Subcutaneous abdominal adipose tissue (tissue), 5 donors: Measurements from ENCODE around the gene PANK1.

ENCODE experiments used
- H3K27ac ChIP-seq: one replicate; pipeline ENCODE4 v1.7.0; 2013; ENCODE audit warnings: low read depth, mild to moderate bottlenecking, inconsistent platforms, low read length, moderate library complexity
- H3K27me3 ChIP-seq, 5 donors: one replicate each; pipeline ENCODE4 v1.7.0; 2013; ENCODE audit warnings: low read length in 5 of 5, inconsistent platforms in 1 of 5; ENCODE audit not compliant: control insufficient read depth in 5 of 5, insufficient read depth in 4 of 5
- H3K36me3 ChIP-seq, 5 donors: one replicate each; pipeline ENCODE4 v1.7.0; 2013; ENCODE audit warnings: low read length in 5 of 5; ENCODE audit not compliant: control insufficient read depth in 5 of 5, insufficient read depth in 5 of 5
- H3K4me1 ChIP-seq, 5 donors: one replicate each; pipeline ENCODE4 v1.7.0; 2013; ENCODE audit warnings: low read length in 5 of 5, mild to moderate bottlenecking in 3 of 5, moderate library complexity in 1 of 5; ENCODE audit not compliant: control insufficient read depth in 5 of 5, insufficient read depth in 5 of 5
- H3K4me3 ChIP-seq, 5 donors: one replicate each; pipeline ENCODE4 v1.7.0; 2013; ENCODE audit warnings: low read length in 5 of 5, low read depth in 1 of 5
- H3K9ac ChIP-seq, 5 donors: one replicate each; pipeline ENCODE4 v1.7.0; 2013; ENCODE audit warnings: low read length in 5 of 5, mild to moderate bottlenecking in 4 of 5, moderate library complexity in 3 of 5
- H3K9me3 ChIP-seq, 5 donors: one replicate each; pipeline ENCODE4 v1.7.0; 2013; ENCODE audit warnings: low read length in 5 of 5; ENCODE audit not compliant: control insufficient read depth in 5 of 5
- donor health status: healthy.
- donor health status: healthy.
- donor health status: healthy.
- donor health status: healthy.
- donor health status: healthy.

PANK1 gene

GRCh38 chr10:89588671-89589070, 56.4 kb downstream of the PANK1 start:
- H3K4me3 ChIP-seq: no peak overlapping the region
- no peaks in the 10 kb centered on the region for H3K27me3 ChIP-seq
- no peak overlapping the region for H3K27ac ChIP-seq
- H3K4me1 ChIP-seq: peaks cover 0 to 15% (median 11%) of the 10 kb centered on the region in 5 donors
- no peak overlapping the region for H3K9ac ChIP-seq
- H3K36me3 ChIP-seq: peaks cover 0 to 4% (median 0%) of the 10 kb centered on the region in 5 donors
- H3K9me3 ChIP-seq: no peaks in the 10 kb centered on the region

DNA sequence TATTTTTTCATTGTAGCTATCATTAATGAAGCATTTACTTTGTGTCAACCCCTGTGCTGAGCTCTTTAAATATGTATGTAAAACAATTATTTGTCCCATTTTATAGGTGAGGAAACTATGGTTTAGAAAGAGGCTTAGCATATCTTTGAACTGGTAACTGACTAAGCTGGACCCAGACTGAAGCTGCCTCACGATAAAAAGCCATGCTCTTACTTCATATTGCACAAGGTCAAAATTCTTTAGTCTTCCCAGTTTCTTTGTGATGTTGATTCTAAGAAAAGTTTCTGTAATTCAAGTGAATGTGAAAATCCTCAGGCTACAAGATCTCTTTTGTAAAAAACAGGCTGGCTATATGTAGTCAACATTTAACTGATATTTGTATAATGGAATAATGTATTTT, 63.0 kb downstream of the PANK1 start:
- H3K4me1 ChIP-seq: no peaks in the 10 kb centered on the region
- H3K27me3 ChIP-seq: no peaks in the 10 kb centered on the region
- no peak overlapping the region for H3K4me3 ChIP-seq
- H3K9ac ChIP-seq: no peak overlapping the region
- peaks cover 0 to 3% (median 0%) of the 10 kb centered on the region in 5 donors for H3K36me3 ChIP-seq
- no peaks in the 10 kb centered on the region for H3K9me3 ChIP-seq
- no peak overlapping the region for H3K27ac ChIP-seq

DNA sequence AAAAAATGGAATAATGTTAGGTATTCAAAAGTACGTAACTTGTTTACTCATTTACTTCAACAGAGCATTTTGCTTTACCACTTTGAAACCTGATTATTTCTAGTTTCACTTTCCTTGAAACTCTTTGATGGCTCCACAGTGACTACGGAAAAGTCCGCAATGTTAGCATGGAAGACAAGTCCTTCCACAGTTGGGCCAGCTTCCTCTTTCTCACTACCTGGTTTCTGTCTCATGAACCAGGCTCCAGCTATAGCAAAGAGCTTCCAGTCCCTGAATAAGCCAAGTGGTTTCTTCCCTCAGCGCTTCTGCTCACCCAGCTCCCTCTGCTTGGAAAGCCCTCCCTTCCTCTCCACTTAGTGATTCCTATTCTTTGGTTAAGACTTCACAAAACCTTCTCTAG, 64.8 kb downstream of the PANK1 start:
- no peaks in the 10 kb centered on the region for H3K4me1 ChIP-seq
- H3K27me3 ChIP-seq: no peaks in the 10 kb centered on the region
- no peak overlapping the region for H3K4me3 ChIP-seq
- H3K9me3 ChIP-seq: no peaks in the 10 kb centered on the region
- H3K36me3 ChIP-seq: peaks cover 0 to 3% (median 0%) of the 10 kb centered on the region in 5 donors
- no peak overlapping the region for H3K9ac ChIP-seq
- H3K27ac ChIP-seq: no peak overlapping the region

DNA sequence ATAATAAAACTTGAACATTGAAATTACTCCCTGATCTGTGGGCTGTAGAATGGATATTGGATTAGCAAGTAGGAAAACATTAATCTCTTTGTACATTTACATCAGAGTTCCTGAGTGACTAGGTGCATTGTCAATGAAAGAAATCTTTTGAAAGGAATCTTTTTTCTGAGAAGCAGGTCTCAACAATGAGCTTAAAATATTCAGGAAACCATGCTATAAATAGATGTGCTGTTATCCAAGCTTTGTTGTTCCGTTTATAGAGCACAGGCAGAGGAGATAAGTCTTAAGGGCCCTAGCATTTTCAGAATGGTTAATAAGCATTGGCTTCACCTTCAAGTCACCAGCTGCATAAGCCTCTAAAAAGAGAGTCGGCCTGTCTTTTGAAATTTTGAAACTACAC, 68.3 kb downstream of the PANK1 start:
- H3K27ac ChIP-seq: no peak overlapping the region
- H3K9me3 ChIP-seq: no peaks in the 10 kb centered on the region
- H3K4me3 ChIP-seq: no peak overlapping the region
- peaks cover 0 to 3% (median 0%) of the 10 kb centered on the region in 5 donors for H3K36me3 ChIP-seq
- no peaks in the 10 kb centered on the region for H3K4me1 ChIP-seq
- no peak overlapping the region for H3K9ac ChIP-seq
- no peaks in the 10 kb centered on the region for H3K27me3 ChIP-seq

DNA sequence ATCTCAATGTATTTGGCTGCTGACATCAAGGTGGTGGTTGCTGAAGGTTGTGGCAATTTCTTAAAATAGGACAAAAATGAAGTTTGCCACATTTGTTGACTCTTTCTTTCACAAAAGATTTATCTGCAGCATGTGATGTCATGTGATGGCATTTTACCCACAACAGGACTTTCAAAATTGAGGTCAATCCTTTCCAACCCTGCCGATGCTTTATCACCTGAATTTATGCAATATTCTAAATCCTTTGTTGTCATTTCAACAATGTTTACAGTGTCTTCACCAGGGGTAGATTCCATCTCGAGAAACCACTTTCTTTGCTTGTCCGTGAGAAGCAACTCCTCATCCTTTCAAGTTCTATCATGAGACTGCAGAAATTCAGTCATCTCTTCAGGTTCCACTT, 69.0 kb downstream of the PANK1 start:
- no peak overlapping the region for H3K4me3 ChIP-seq
- H3K9me3 ChIP-seq: no peaks in the 10 kb centered on the region
- H3K27me3 ChIP-seq: no peaks in the 10 kb centered on the region
- no peak overlapping the region for H3K9ac ChIP-seq
- no peak overlapping the region for H3K27ac ChIP-seq
- peaks cover 0 to 3% (median 0%) of the 10 kb centered on the region in 5 donors for H3K36me3 ChIP-seq
- no peaks in the 10 kb centered on the region for H3K4me1 ChIP-seq

- H3K9ac ChIP-seq: no peak overlapping the region
- H3K4me3 ChIP-seq: no peak overlapping the region
- peaks cover 0 to 3% (median 0%) of the 10 kb centered on the region in 5 donors for H3K36me3 ChIP-seq
- H3K27ac ChIP-seq: no peak overlapping the region
- H3K9me3 ChIP-seq: no peaks in the 10 kb centered on the region
- no peaks in the 10 kb centered on the region for H3K27me3 ChIP-seq
- no peaks in the 10 kb centered on the region for H3K4me1 ChIP-seq
These were observed 70.0 kb downstream of the PANK1 start for GRCh38 chr10:89575031-89575430.

GRCh38 chr10:89574368-89574767, 70.7 kb downstream of the PANK1 start:
- Histone ChIP-seq H3K4me1 (no peaks in the 10 kb centered on the region), H3K27ac (no peak overlapping the region), H3K9me3 (no peaks in the 10 kb centered on the region), H3K27me3 (no peaks in the 10 kb centered on the region), H3K4me3 (no peak overlapping the region), H3K9ac (no peak overlapping the region), H3K36me3 (no peaks in the 10 kb centered on the region)

GRCh38 chr10:89567576-89568245, 77.3 kb downstream of the PANK1 start:
- Histone ChIP-seq H3K9me3 (no peaks in the 10 kb centered on the region), H3K4me3 (no peak overlapping the region), H3K4me1 (no peaks in the 10 kb centered on the region), H3K9ac (no peak overlapping the region), H3K27me3 (no peaks in the 10 kb centered on the region), H3K36me3 (no peaks in the 10 kb centered on the region), H3K27ac (no peak overlapping the region)

DNA sequence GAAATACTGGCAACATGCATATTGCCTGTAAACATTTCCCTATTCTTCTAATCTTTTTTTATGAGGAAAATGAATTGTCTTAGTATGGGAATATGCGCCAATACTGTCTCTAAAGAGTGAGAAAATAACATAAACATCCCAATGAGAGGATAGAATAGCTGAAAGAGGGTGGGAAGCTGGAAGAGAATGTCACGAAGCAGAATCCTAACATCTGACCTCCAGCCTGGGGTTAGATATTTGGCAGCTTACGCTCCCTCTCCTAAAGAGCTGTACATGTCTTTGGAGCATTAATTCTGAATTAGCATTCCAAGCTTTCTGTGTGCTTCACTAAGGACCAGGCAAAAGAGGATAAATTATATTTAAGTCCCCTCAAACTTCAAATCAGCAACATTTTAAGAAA, 78.0 kb downstream of the PANK1 start:
- H3K4me3 ChIP-seq: no peak overlapping the region
- no peaks in the 10 kb centered on the region for H3K36me3 ChIP-seq
- H3K9me3 ChIP-seq: no peaks in the 10 kb centered on the region
- H3K27me3 ChIP-seq: no peaks in the 10 kb centered on the region
- no peak overlapping the region for H3K27ac ChIP-seq
- no peak overlapping the region for H3K9ac ChIP-seq
- no peaks in the 10 kb centered on the region for H3K4me1 ChIP-seq

DNA sequence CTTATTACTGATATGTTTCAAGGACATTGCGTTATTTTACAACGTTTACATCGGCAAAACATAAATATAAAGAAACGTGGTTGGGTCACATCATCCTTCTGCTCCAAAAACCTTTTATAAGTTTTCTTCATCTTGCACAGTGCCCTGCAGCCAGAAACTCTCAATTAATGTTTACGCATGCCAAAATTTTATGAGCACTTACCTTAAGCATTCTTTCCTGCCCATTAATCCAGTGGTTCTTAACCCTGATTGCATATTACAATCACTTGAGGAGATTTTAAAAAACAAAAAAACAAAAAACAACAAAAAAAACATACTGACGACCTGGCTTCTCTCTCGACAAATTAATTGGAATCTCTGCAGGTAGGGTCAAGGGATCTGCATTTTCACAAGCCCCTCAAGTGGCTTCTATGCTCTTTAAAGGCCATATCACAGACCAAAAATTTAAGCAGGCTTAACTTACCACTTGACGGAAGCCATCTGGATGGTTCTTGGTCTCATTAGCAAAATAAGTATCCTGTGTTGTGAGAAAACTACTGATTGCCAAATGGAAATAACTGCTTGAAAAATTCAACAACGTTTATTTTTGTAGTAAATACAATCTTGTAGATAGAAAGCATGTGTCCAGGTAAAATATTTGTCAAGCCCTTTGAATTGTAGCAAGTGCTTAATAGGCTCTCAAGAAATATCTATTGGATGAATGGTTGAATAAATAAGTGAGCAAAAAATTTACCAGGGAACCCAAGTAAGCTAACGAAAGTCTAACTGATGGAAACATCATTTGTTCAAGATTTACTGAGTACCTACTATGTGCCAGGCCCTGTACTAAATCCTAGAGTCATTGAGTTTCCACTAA, 78.7 kb downstream of the PANK1 start:
- no peak overlapping the region for H3K27ac ChIP-seq
- no peaks in the 10 kb centered on the region for H3K9me3 ChIP-seq

More for the DNA sequence above, 78.7 kb downstream of the PANK1 start:
- Histone ChIP-seq H3K4me1 (no peaks in the 10 kb centered on the region), H3K27me3 (no peaks in the 10 kb centered on the region), H3K4me3 (no peak overlapping the region), H3K9ac (no peak overlapping the region), H3K36me3 (no peaks in the 10 kb centered on the region)
